Measurements from ENCODE around the gene C4A. TPM values are rescaled to one million over a fixed set of nuclear protein-coding genes. Genes with fewer than 3 reads are reported as not detected.
"Not testable (repeated sequence)": the region's sequence is repeated elsewhere in the genome, so short reads cannot be mapped to it uniquely, and the experiment has no call there.

The C4A gene
- total RNA-seq (2013; cell fraction: nucleolus; rRNA removed): 5.2 and 7.5 TPM in 2 replicates
- total RNA-seq (2014; rRNA removed) (0.49 and 3.0 TPM in 2 replicates), total RNA-seq (2014; rRNA removed; fragmentation: Illumina TruSeq; extraction: Trizol) (0.83 and 0.85 TPM in 2 replicates), total RNA-seq (2021) (2.9 and 5.4 TPM in 2 replicates), polyA plus RNA-seq (2011; rRNA removed) (0.85 and 1.7 TPM in 2 replicates), polyA plus RNA-seq (2014; fragmentation: Illumina TruSeq; extraction: Trizol) (0.32 and 0.85 TPM in 2 replicates), polyA plus RNA-seq (2014; fragmentation: Nextera tagmentation; extraction: Ambion mirVana) (under 1 TPM in 1 of 2 experiments, not detected in 1; 0.13 TPM), polyA plus RNA-seq (2014; rRNA removed) (3.1 and 3.3 TPM in 2 replicates), polyA plus RNA-seq (2016; fragmentation: Nextera tagmentation; extraction: Ambion mirVana) (under 1 TPM; 0.40 to 0.88 TPM), polyA minus RNA-seq (2011; rRNA and poly(A)+ RNA removed) (0.80 and 3.8 TPM in 2 replicates), Bru-seq, nascent RNA (percentile 14 among the genes with signal in this experiment), BruChase-seq, experiment 1, labeled RNA remaining after a 6-hour chase (percentile 21 among the genes with signal in this experiment), BruChase-seq, experiment 2, labeled RNA remaining after a 2-hour chase (percentile 14 among the genes with signal in this experiment)
- 2.9 TPM for polyA plus RNA-seq (2011; ENCODE audit: low read depth)
- 2.0 and 2.3 TPM in 2 replicates for polyA plus RNA-seq (2011; cell fraction: cytosol; rRNA removed)
- polyA plus RNA-seq (2011; cell fraction: nucleus; rRNA removed): 19.3 and 20.6 TPM in 2 replicates
- polyA plus RNA-seq (2012): 2.8 and 3.4 TPM in 2 replicates
- 1.0 TPM in 1 of 2 replicates, not detected in the other for polyA minus RNA-seq (2011; cell fraction: cytosol; rRNA and poly(A)+ RNA removed)
- polyA minus RNA-seq (2011; cell fraction: nucleus; rRNA and poly(A)+ RNA removed): 5.0 and 10.4 TPM in 2 replicates
- long read RNA-seq, experiment 1: 0 reads
- long read RNA-seq, experiment 2: 0 reads

- H3K9me3 ChIP-seq (replicated peaks; ENCODE audit: control insufficient read depth, insufficient read depth, low read length); H3K4me3 ChIP-seq; H3K9ac ChIP-seq (ENCODE audit: control insufficient read depth, insufficient read depth, low read length); DNase-seq (ENCODE audit: low read depth, low spot score); H3K36me3 ChIP-seq (ENCODE audit: control insufficient read depth in 2 of 2, insufficient read depth in 2 of 2, low read length in 1 of 2); in situ Hi-C loops (cut with MboI); H3K4me2 ChIP-seq (ENCODE audit: control insufficient read depth, insufficient read depth); SMC1A ChIA-PET (ENCODE audit: uncharacterized antibody, unreplicated experiment); H3K27ac ChIP-seq (ENCODE audit: control insufficient read depth, insufficient read depth); intact Hi-C loops (cut with micrococcal nuclease; ENCODE audit: unreplicated experiment); H3K79me2 ChIP-seq (ENCODE audit: control insufficient read depth, insufficient read depth, low read length); H3K4me1 ChIP-seq (ENCODE audit: control insufficient read depth, insufficient read depth, low read length); H4K20me1 ChIP-seq (ENCODE audit: control insufficient read depth, insufficient read depth); BruUV-seq (replicated peaks); RAD21 ChIA-PET (ENCODE audit: unreplicated experiment); FAIRE-seq; CTCF ChIA-PET; ATAC-seq; H3K27me3 ChIP-seq (replicated peaks in 1 of 2; ENCODE audit: control insufficient read depth in 2 of 2, insufficient read depth in 2 of 2, low read length in 1 of 2); H2AFZ ChIP-seq (ENCODE audit: control insufficient read depth, low read depth, low read length); POLR2A ChIA-PET: not testable (repeated sequence)
- no CpG with 5 or more reads among the region's 7 CpGs for WGBS (ENCODE audit: insufficient coverage, insufficient replicate concordance, low lambda C conversion rate, missing lambda C conversion rate)
These were observed at the start of gene C4A for GRCh38 chr6:31981744-31982143. TSS of gene C4A (plus strand) at chr6:31982057. CDS start at chr6:31982108, 51 bp downstream.

- BruUV-seq (replicated peaks); H3K79me2 ChIP-seq (ENCODE audit: control insufficient read depth, insufficient read depth, low read length); H3K36me3 ChIP-seq (ENCODE audit: control insufficient read depth in 2 of 2, insufficient read depth in 2 of 2, low read length in 1 of 2); in situ Hi-C loops (cut with MboI); ATAC-seq; H3K4me2 ChIP-seq (ENCODE audit: control insufficient read depth, insufficient read depth); POLR2A ChIA-PET; SMC1A ChIA-PET (ENCODE audit: uncharacterized antibody, unreplicated experiment); H3K9me3 ChIP-seq (replicated peaks; ENCODE audit: control insufficient read depth, insufficient read depth, low read length); H3K9ac ChIP-seq (ENCODE audit: control insufficient read depth, insufficient read depth, low read length); intact Hi-C loops (cut with micrococcal nuclease; ENCODE audit: unreplicated experiment); H2AFZ ChIP-seq (ENCODE audit: control insufficient read depth, low read depth, low read length); H4K20me1 ChIP-seq (ENCODE audit: control insufficient read depth, insufficient read depth); H3K27me3 ChIP-seq (replicated peaks in 1 of 2; ENCODE audit: control insufficient read depth in 2 of 2, insufficient read depth in 2 of 2, low read length in 1 of 2); RAD21 ChIA-PET (ENCODE audit: unreplicated experiment); H3K4me3 ChIP-seq; FAIRE-seq; CTCF ChIA-PET; DNase-seq (ENCODE audit: low read depth, low spot score); H3K27ac ChIP-seq (ENCODE audit: control insufficient read depth, insufficient read depth); H3K4me1 ChIP-seq (ENCODE audit: control insufficient read depth, insufficient read depth, low read length): not testable (repeated sequence)
- WGBS (ENCODE audit: insufficient coverage, insufficient replicate concordance, low lambda C conversion rate, missing lambda C conversion rate): 78% methylated on average over 8 of the region's 32 CpGs
These were observed 49.7 kb upstream of the C4A start for GRCh38 chr6:31932137-31932536.

Measured in GM12878 (cell line).